Activated T-helper 2 cell treated with anti-CD3 and anti-CD28 coated beads, Interferon-gamma antibody, Interleukin-2, Interleukin-4, amounts not matched to agents 10 μg/mL and 5 μg/mL and 100 μg/mL, durations not matched to agents 14 hours and 24 hours and 36 hours (primary cell): Measurements from ENCODE around the gene HOXA11. TPM values are rescaled to one million over a fixed set of nuclear protein-coding genes. Genes with fewer than 3 reads are reported as not detected.

Experiments
- DNase-seq: peaks from one replicate; pipeline ENCODE4 v3.0.0; 2021; ENCODE audit warnings: low spot score
- H3K27ac Mint-ChIP-seq: one replicate; pipeline ENCODE4 v1.8.0; 2021; ENCODE audit warnings: mixed read lengths
- H3K27me3 Mint-ChIP-seq: one replicate; pipeline ENCODE4 v1.8.0; 2021; ENCODE audit warnings: low read depth, mixed read lengths
- H3K36me3 Mint-ChIP-seq: one replicate; pipeline ENCODE4 v1.8.0; 2021; ENCODE audit warnings: low read depth, mixed read lengths
- H3K4me1 Mint-ChIP-seq: one replicate; pipeline ENCODE4 v1.8.0; 2021; ENCODE audit warnings: low read depth, mixed read lengths
- H3K4me3 Mint-ChIP-seq: one replicate; pipeline ENCODE4 v1.8.0; 2021; ENCODE audit warnings: low read depth, mild to moderate bottlenecking, moderate library complexity, mixed read lengths
- H3K9me3 Mint-ChIP-seq: one replicate; pipeline ENCODE4 v1.8.0; 2021; ENCODE audit warnings: mixed read lengths
- intact Hi-C: fragments of 100-400 bp; cut with micrococcal nuclease; formaldehyde crosslinking; loops from one replicate; pipeline ENCODE4 v1.15.1; 2023
- total RNA-seq: library from RNA; stranded (reverse); gene quantifications from 2 replicates; pipeline ENCODE4 v1.2.3, GENCODE V29; 2022

Gene HOXA11
- total RNA-seq, 1 donor from 2014 or later: not detected

- Mint-ChIP-seq H3K27ac (no peak overlapping the region), H3K4me1 (no peaks in the 10 kb centered on the region), H3K9me3 (no peaks in the 10 kb centered on the region), H3K27me3 (peaks cover 81% of the 10 kb centered on the region), H3K36me3 (no peaks in the 10 kb centered on the region), H3K4me3 (no peak overlapping the region)
- DNase-seq: no peak
- intact Hi-C loops: loop anchor here (5.0 kb wide), 3 partner anchors 365 to 810 kb away; no protein-coding TSS in a partner anchor
Observed at GRCh38 chr7:27212497-27213432, 27.7 kb upstream of the HOXA11 start.

GRCh38 chr7:27211764-27212204 is 26.8 kb upstream of the HOXA11 start:
- Mint-ChIP-seq H3K36me3 (no peaks in the 10 kb centered on the region), H3K9me3 (no peaks in the 10 kb centered on the region), H3K4me1 (no peaks in the 10 kb centered on the region), H3K4me3 (no peak overlapping the region), H3K27ac (no peak overlapping the region), H3K27me3 (peaks cover 83% of the 10 kb centered on the region)
- no peak for DNase-seq
- intact Hi-C loops: loop anchor here (5.0 kb wide), 3 partner anchors 366 to 811 kb away; no protein-coding TSS in a partner anchor

GRCh38 chr7:27211084-27211446 is 26.0 kb upstream of the HOXA11 start:
- intact Hi-C loops: loop anchor here (5.0 kb wide), 3 partner anchors 366 to 811 kb away; no protein-coding TSS in a partner anchor
- no peaks in the 10 kb centered on the region for H3K36me3 Mint-ChIP-seq
- no peak for DNase-seq
- H3K4me1 Mint-ChIP-seq: no peaks in the 10 kb centered on the region
- H3K27me3 Mint-ChIP-seq: peaks cover 84% of the 10 kb centered on the region
- H3K27ac Mint-ChIP-seq: no peak overlapping the region
- H3K4me3 Mint-ChIP-seq: no peak overlapping the region
- no peaks in the 10 kb centered on the region for H3K9me3 Mint-ChIP-seq

DNA sequence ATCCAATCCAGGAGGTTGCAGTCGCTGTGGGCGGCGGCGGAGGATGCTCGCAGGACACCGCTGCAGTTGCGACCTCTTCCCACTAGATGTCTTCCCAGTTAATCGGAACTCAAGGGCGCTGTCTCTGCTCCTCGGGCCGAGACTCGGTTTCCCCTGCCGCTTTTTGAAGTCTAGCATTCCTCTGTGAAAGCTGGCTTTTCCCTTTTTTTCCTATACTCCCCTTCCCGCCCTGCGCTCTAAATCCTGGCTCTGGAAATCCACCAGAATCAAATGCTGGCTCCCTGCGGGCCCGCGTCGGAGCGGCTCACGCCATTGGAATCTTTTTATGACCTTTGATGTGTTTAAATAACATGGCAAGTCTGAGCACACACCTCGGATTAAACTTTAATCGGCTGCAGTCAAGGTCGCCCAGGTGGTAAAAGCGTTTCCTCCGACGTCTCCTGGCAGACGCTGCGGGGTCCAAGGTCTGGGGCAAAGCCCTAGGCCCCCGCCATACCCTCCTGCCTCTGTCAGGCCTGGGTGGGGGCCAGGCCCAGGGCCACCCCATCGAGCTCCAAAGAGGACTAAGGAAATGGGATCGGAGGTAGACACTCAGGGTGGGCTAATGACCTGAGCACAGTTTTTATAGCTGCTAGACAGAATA is 25.5 kb upstream of the HOXA11 start:
- Mint-ChIP-seq H3K27ac (no peak overlapping the region), H3K4me3 (peak overlapping the region; percentile 10), H3K9me3 (no peaks in the 10 kb centered on the region), H3K36me3 (no peaks in the 10 kb centered on the region), H3K4me1 (no peaks in the 10 kb centered on the region), H3K27me3 (peaks cover 83% of the 10 kb centered on the region)
- DNase-seq: no peak
- intact Hi-C loops: loop anchor here (5.0 kb wide), 3 partner anchors 367 to 812 kb away; no protein-coding TSS in a partner anchor

- DNase-seq: no peak
- no peak overlapping the region for H3K4me3 Mint-ChIP-seq
- no peak overlapping the region for H3K27ac Mint-ChIP-seq
- H3K36me3 Mint-ChIP-seq: no peaks in the 10 kb centered on the region
- H3K27me3 Mint-ChIP-seq: peaks cover 82% of the 10 kb centered on the region
- no peaks in the 10 kb centered on the region for H3K9me3 Mint-ChIP-seq
- intact Hi-C loops: loop anchor here (5.0 kb wide), 3 partner anchors 367 to 812 kb away; no protein-coding TSS in a partner anchor
- H3K4me1 Mint-ChIP-seq: no peaks in the 10 kb centered on the region
Observed at GRCh38 chr7:27209933-27210440, 25.0 kb upstream of the HOXA11 start.

DNA sequence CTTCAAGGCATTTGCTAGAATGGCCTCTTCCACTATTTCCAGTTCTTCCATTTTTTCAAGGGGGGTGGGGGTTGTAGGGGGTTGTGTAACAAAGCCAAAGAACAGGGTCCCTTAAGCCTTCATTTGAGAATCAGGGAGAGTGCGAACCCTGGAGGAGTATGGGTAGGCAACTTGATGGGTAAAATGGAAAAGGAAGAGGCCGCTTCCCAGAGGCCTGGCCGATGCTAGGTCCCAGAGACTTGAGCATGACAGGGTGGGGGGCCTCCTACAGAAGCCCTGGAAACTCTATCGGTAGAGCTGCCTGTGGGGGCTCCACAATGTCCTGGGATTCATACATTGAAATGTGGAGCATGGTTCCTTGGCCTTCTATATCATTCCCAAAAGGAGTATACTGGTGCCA is 24.0 kb upstream of the HOXA11 start:
- Mint-ChIP-seq H3K9me3 (no peaks in the 10 kb centered on the region), H3K27ac (no peak overlapping the region), H3K4me3 (no peak overlapping the region), H3K36me3 (no peaks in the 10 kb centered on the region), H3K4me1 (no peaks in the 10 kb centered on the region), H3K27me3 (peaks cover 82% of the 10 kb centered on the region)
- DNase-seq: no peak
- intact Hi-C loops: no loop called here

DNA sequence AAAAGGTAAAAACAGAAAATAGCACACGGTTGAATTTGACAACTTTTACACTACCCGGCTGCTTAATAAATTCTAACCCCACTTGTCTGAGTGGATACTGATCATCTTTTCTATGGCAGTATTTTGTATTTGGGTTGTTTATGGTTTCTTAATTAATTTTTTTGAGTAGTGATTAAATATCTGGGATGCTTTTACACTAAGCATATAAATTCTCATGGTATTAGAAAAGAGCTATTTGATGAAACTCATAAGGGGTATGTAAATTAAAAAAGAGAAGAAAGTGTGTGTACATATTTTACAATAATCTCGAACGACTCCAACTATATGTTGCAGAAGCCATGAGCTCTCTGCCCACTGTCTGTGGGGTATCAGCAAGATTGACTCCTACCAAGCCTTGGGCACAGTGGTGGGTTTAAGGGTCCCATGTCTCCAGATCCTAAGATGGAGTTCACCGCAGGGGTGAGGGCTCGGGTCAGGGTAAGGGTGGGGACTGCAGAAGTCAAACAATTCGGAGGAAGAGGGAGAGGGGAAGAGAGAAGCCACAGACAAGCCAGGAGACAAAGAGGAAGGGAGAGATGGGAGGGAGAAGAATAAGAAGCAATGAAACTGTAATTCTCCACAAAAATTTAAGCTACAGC is 22.4 kb upstream of the HOXA11 start:
- Mint-ChIP-seq H3K4me1 (no peaks in the 10 kb centered on the region), H3K27ac (no peak overlapping the region), H3K9me3 (no peaks in the 10 kb centered on the region), H3K27me3 (peaks cover 88% of the 10 kb centered on the region), H3K36me3 (no peaks in the 10 kb centered on the region), H3K4me3 (no peak overlapping the region)
- intact Hi-C loops: no loop called here
- DNase-seq: no peak

GRCh38 chr7:27205325-27206280 is 20.6 kb upstream of the HOXA11 start:
- H3K27ac Mint-ChIP-seq: no peak overlapping the region
- DNase-seq: no peak
- no peak overlapping the region for H3K4me3 Mint-ChIP-seq
- intact Hi-C loops: no loop called here
- peaks cover 4% of the 10 kb centered on the region for H3K4me1 Mint-ChIP-seq
- H3K36me3 Mint-ChIP-seq: no peaks in the 10 kb centered on the region
- no peaks in the 10 kb centered on the region for H3K9me3 Mint-ChIP-seq
- peaks cover 88% of the 10 kb centered on the region for H3K27me3 Mint-ChIP-seq

DNA sequence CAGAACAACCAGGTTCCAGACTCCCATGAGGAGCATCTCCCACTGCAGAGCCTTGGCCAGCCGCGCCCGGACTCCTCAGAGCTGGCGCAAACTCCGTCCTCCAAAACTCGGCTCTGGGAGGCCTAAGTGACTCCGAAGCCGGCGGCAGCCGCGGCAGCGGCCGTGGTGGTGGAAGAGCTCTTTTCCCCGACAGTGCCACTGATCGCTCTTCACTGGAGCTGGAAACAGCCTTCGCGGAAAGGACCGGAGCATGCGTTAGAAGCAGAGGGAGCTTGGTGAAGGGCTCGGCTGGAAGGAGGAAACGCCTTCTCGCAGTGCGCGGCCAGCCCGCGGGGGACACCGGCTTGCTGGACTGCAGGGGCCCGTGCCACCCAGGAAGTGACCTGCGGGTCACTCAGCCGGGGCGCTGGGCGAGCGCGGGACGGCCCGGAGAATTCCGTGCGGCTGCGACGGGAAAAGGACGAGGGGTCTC is 19.9 kb upstream of the HOXA11 start:
- Mint-ChIP-seq H3K4me3 (no peak overlapping the region), H3K36me3 (no peaks in the 10 kb centered on the region), H3K4me1 (peaks cover 4% of the 10 kb centered on the region), H3K9me3 (no peaks in the 10 kb centered on the region), H3K27ac (no peak overlapping the region), H3K27me3 (peaks cover 85% of the 10 kb centered on the region)
- intact Hi-C loops: no loop called here
- DNase-seq: no peak

- H3K27ac Mint-ChIP-seq: no peak overlapping the region
- no peaks in the 10 kb centered on the region for H3K36me3 Mint-ChIP-seq
- H3K27me3 Mint-ChIP-seq: peaks cover 80% of the 10 kb centered on the region
- peaks cover 4% of the 10 kb centered on the region for H3K4me1 Mint-ChIP-seq
- no peaks in the 10 kb centered on the region for H3K9me3 Mint-ChIP-seq
- intact Hi-C loops: no loop called here
- H3K4me3 Mint-ChIP-seq: no peak overlapping the region
- DNase-seq: no peak
Observed at GRCh38 chr7:27203964-27204594, 19.0 kb upstream of the HOXA11 start.

DNA sequence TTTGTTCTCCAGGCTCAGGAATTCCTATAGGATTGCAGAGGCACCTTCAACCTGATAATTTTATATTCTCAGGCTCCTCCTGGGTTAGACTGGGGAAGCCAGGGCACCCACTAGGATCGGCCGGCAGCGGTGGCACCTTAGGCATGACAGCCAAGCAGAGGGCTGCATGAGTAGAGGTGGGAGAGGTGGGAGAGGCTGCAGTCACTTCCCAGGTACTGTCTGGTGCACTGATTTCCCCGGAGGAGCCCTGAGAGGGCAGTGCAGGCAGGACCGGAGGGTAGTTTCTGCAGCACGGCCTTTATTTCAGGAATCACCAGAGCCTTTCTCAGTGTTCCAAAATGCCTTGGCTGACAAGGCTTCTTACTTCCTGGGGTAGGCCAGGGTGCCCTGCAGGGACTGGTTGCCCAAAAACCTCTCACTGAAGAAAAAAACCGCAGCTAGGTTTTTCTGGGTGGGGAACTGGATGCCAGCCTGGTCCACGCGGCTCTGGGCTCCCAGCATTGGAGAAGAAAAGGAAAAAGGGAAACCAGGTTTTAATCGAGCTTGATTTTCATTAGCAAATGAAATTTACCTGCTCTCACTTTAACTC is 18.4 kb upstream of the HOXA11 start:
- intact Hi-C loops: no loop called here
- peaks cover 4% of the 10 kb centered on the region for H3K4me1 Mint-ChIP-seq
- no peaks in the 10 kb centered on the region for H3K36me3 Mint-ChIP-seq
- H3K27ac Mint-ChIP-seq: no peak overlapping the region
- H3K9me3 Mint-ChIP-seq: no peaks in the 10 kb centered on the region
- no peak for DNase-seq
- peaks cover 81% of the 10 kb centered on the region for H3K27me3 Mint-ChIP-seq
- no peak overlapping the region for H3K4me3 Mint-ChIP-seq
